ENCODE results near the gene FMC1. TPM values are rescaled to one million over a fixed set of nuclear protein-coding genes. Genes with fewer than 3 reads are reported as not detected.

FMC1 gene
- total RNA-seq, 2 donors from 2014 or later = 6.0 to 43.8 TPM

DNA sequence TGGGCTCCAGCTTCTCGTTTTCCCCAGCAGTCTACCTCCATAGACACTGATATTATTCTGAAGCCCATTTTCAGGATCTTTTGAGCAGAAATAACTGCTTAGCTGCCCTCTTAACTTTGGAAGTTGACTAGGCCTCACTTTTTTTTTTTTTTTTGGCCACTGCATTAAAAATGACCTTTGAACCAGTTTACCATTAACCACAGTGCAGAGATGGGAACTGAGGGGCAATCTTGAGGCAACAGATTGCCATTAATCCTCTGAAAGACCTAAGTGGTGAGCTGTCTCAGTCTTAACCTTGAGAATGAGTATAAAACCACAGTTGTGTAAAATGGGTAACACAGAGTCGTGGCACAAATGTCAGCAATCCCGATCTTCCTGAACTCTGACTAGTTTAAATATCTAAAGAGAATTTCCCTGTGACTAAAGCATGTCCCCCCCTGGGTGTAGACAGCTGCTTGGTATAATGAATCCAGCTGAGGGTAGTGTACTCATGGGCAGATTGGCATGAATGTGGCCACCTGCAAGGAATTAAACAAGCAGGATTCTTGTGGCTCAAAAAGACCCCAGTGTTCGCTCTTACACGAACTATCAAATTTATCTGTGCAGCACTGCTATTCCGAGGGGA lies 46.1 kb upstream of the FMC1 start:
- H3K27me3 ChIP-seq = no peaks in the 10 kb centered on the region
- H3K4me1 ChIP-seq = peaks cover 29% of the 10 kb centered on the region
- DNase-seq = no peak
- ATAC-seq = no peak
- H3K27ac ChIP-seq = no peak overlapping the region
- no peaks in the 10 kb centered on the region for H3K36me3 ChIP-seq (replicated peaks in 1 of 2; ENCODE audit: insufficient read depth in 1 of 2, low read depth in 2 of 2)
- TF ChIP-seq, protein P1, sequence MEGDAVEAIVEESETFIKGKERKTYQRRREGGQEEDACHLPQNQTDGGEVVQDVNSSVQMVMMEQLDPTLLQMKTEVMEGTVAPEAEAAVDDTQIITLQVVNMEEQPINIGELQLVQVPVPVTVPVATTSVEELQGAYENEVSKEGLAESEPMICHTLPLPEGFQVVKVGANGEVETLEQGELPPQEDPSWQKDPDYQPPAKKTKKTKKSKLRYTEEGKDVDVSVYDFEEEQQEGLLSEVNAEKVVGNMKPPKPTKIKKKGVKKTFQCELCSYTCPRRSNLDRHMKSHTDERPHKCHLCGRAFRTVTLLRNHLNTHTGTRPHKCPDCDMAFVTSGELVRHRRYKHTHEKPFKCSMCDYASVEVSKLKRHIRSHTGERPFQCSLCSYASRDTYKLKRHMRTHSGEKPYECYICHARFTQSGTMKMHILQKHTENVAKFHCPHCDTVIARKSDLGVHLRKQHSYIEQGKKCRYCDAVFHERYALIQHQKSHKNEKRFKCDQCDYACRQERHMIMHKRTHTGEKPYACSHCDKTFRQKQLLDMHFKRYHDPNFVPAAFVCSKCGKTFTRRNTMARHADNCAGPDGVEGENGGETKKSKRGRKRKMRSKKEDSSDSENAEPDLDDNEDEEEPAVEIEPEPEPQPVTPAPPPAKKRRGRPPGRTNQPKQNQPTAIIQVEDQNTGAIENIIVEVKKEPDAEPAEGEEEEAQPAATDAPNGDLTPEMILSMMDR (IDR thresholded peaks at IDR 0.05) = no peak
- no peak for TF ChIP-seq POLR2A (IDR thresholded peaks at IDR 0.05)
- no peaks in the 10 kb centered on the region for H3K9me3 ChIP-seq
- intact Hi-C loops (cut with DNase I) = no loop called here
- no peak overlapping the region for H3K4me3 ChIP-seq
- WGBS, 2 donors = 93 to 95% methylated on average over 6 of the region's 6 CpGs

DNA sequence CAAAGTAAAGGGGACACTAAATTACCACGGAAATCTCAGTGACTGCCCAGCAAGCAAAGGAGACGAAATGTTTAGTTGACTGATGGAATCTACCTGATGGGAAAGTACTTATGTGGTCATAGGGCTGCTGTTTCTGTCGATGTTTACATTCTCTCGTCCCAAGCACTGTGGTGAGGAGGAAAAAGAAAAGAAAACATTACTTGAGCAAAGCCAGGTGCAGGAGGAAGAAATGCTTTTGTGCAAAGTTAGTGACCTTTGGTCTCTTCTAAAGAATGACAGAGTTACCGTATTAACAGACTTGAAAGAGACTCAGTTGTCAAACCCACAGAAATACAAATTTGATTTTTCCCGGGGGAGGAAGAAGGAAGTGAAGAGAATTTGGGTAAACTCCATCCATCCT lies 43.3 kb upstream of the FMC1 start:
- Histone ChIP-seq H3K4me3 (no peak overlapping the region), H3K4me1 (peaks cover 36% of the 10 kb centered on the region), H3K27ac (peak overlapping the region in 1 of 4 donors; percentile 27), H3K27me3 (no peaks in the 10 kb centered on the region), H3K36me3 (replicated peaks in 1 of 2; ENCODE audit: insufficient read depth in 1 of 2, low read depth in 2 of 2) (peaks cover 0 to 3% of the 10 kb centered on the region in 2 donors), H3K9me3 (no peaks in the 10 kb centered on the region)
- no peak for TF ChIP-seq POLR2A (IDR thresholded peaks at IDR 0.05)
- TF ChIP-seq, protein P1 (IDR thresholded peaks at IDR 0.05) = no peak
- WGBS, 2 donors = 20 to 28% methylated on average over 6 of the region's 6 CpGs
- peak in 1 of 4 donors; percentile 5 for DNase-seq
- intact Hi-C loops (cut with DNase I) = no loop called here
- ATAC-seq = peak; percentile 35

DNA sequence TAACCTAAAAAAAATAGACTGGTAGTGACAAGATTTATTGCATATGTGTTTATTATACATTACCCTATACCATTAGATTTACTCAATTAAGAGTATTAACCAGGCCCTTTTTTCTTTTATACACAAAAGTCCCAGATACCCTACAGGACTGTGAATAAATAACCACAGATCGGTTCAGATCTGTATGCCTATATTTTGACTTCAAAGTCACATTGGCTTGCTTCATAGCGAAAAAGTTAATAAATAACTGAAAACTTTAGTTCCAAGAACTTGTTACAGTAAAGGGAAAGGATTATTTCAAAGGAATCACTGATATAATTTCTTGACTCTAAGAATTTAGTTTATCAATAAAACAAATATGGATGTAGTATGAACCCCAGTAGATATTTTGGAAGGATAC lies 41.8 kb upstream of the FMC1 start:
- Histone ChIP-seq H3K27me3 (no peaks in the 10 kb centered on the region), H3K27ac (peak overlapping the region in 1 of 4 donors; percentile 4), H3K9me3 (no peaks in the 10 kb centered on the region), H3K4me1 (peaks cover 38% of the 10 kb centered on the region), H3K4me3 (no peak overlapping the region), H3K36me3 (replicated peaks in 1 of 2; ENCODE audit: insufficient read depth in 1 of 2, low read depth in 2 of 2) (peaks cover 0 to 3% of the 10 kb centered on the region in 2 donors)
- ATAC-seq (no peak), DNase-seq (no peak)
- intact Hi-C loops (cut with DNase I) = no loop called here
- 10 to 19% methylated on average over 2 of the region's 2 CpGs for WGBS, 2 donors
- TF ChIP-seq, protein P1 (IDR thresholded peaks at IDR 0.05) = no peak
- TF ChIP-seq POLR2A (IDR thresholded peaks at IDR 0.05) = no peak

DNA sequence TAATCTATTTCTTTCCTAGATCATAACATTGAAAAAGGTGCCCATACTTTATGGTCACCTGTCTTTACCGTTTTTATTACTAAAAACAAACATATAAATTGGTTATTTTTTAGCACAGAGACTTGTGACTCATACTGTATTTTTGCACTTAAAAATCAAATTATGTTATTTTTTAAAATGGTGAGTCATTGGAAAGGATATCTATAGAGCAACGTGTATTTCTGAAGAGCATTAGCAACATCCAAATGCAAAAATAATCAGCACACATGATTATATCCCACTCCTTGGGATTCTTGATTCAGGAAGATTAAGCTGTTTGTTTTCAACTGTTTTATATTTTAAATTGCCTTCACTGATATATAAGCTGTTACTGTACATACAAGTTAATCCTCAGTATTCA lies 40.7 kb upstream of the FMC1 start:
- no peak for ATAC-seq
- peaks cover 0 to 3% of the 10 kb centered on the region in 2 donors for H3K36me3 ChIP-seq (replicated peaks in 1 of 2; ENCODE audit: insufficient read depth in 1 of 2, low read depth in 2 of 2)
- no peak for DNase-seq
- no peak overlapping the region for H3K4me3 ChIP-seq
- intact Hi-C loops (cut with DNase I) = no loop called here
- no peaks in the 10 kb centered on the region for H3K27me3 ChIP-seq
- peaks cover 38% of the 10 kb centered on the region for H3K4me1 ChIP-seq
- no peak overlapping the region for H3K27ac ChIP-seq
- WGBS, 2 donors = 77 to 80% methylated on average over 2 of the region's 2 CpGs
- TF ChIP-seq, protein P1 (IDR thresholded peaks at IDR 0.05) = no peak
- no peak for TF ChIP-seq POLR2A (IDR thresholded peaks at IDR 0.05)
- H3K9me3 ChIP-seq = no peaks in the 10 kb centered on the region

DNA sequence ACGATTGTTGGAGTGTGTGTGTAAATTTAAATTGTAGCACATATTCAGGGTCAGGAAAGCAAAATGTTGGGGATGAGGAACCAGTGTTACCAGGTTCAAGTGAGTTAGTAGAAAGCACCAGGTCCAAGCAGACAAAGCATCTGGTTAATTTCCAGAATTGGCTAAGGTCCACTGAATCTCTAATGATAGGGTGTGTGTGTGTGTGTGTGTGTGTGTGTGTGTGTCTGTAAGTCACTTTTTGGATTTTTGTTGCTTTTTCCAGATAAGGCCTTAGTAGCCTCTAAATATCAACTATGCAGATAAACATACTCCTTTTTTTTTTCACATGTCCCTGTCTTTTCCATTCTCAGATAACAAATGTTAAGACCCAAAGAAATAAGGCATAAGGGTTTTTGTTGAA lies 36.6 kb upstream of the FMC1 start:
- H3K36me3 ChIP-seq (replicated peaks in 1 of 2; ENCODE audit: insufficient read depth in 1 of 2, low read depth in 2 of 2) = peaks cover 0 to 3% of the 10 kb centered on the region in 2 donors
- DNase-seq (no peak), ATAC-seq (no peak)
- H3K4me3 ChIP-seq = no peak overlapping the region
- H3K9me3 ChIP-seq = no peaks in the 10 kb centered on the region
- H3K27ac ChIP-seq = no peak overlapping the region
- WGBS, 2 donors = 59 to 82% methylated on average over 1 of the region's 1 CpG
- no peak for TF ChIP-seq POLR2A (IDR thresholded peaks at IDR 0.05)
- TF ChIP-seq, protein P1 (IDR thresholded peaks at IDR 0.05) = no peak
- intact Hi-C loops (cut with DNase I) = no loop called here
- peaks cover 20% of the 10 kb centered on the region for H3K4me1 ChIP-seq
- H3K27me3 ChIP-seq = no peaks in the 10 kb centered on the region
